Endodermal cell (in vitro differentiated cells): Measurements from ENCODE around the gene BLOC1S1. TPM values are rescaled to one million over a fixed set of nuclear protein-coding genes. Genes with fewer than 3 reads are reported as not detected.

Experiments used
- DNase-seq: peaks from one replicate; pipeline ENCODE4 v3.0.0-alpha.2; 2017
- H3K27ac ChIP-seq: 2 replicates; pipeline ENCODE4 v1.5.1; 2013; ENCODE audit warnings: mild to moderate bottlenecking, low read depth, low read length, moderate library complexity
- H3K27me3 ChIP-seq: 2 replicates; pipeline ENCODE4 v1.6.1; 2013; ENCODE audit warnings: mild to moderate bottlenecking, low read length, moderate library complexity; ENCODE audit not compliant: insufficient read depth, control insufficient read depth, poor library complexity, severe bottlenecking
- H3K36me3 ChIP-seq: 2 replicates; pipeline ENCODE4 v1.7.0; 2013; ENCODE audit warnings: mild to moderate bottlenecking, low read length, moderate library complexity; ENCODE audit not compliant: control insufficient read depth, insufficient read depth
- H3K4me1 ChIP-seq: one replicate; pipeline ENCODE4 v1.7.0; 2013; ENCODE audit warnings: low read length; ENCODE audit not compliant: control insufficient read depth, insufficient read depth
- H3K4me3 ChIP-seq: 2 replicates; pipeline ENCODE4 v1.5.1; 2013; ENCODE audit warnings: mild to moderate bottlenecking, low read length, moderate library complexity
- H3K9ac ChIP-seq: 2 replicates; pipeline ENCODE4 v1.6.1; 2013; ENCODE audit warnings: mild to moderate bottlenecking, low read length, moderate library complexity; ENCODE audit not compliant: poor library complexity, severe bottlenecking; ENCODE audit errors: extremely low read depth
- H3K9me3 ChIP-seq: 2 replicates; pipeline ENCODE4 v1.6.1; 2013; ENCODE audit warnings: mild to moderate bottlenecking, low read length, moderate library complexity; ENCODE audit not compliant: control insufficient read depth
- H3K27ac Mint-ChIP-seq: 2 replicates; pipeline ENCODE4 v1.8.0; 2020; ENCODE audit warnings: mixed read lengths
- H3K27me3 Mint-ChIP-seq: 2 replicates; pipeline ENCODE4 v1.8.0; 2021; ENCODE audit warnings: mild to moderate bottlenecking, mixed read lengths; ENCODE audit not compliant: insufficient read depth
- H3K36me3 Mint-ChIP-seq: 2 replicates; pipeline ENCODE4 v1.8.0; 2020; ENCODE audit warnings: low read depth, mixed read lengths
- H3K4me1 Mint-ChIP-seq: 2 replicates; pipeline ENCODE4 v1.8.0; 2020; ENCODE audit warnings: mixed read lengths
- H3K4me3 Mint-ChIP-seq: 2 replicates; pipeline ENCODE4 v1.8.0; 2020; ENCODE audit warnings: mild to moderate bottlenecking, moderate library complexity, mixed read lengths
- H3K9me3 Mint-ChIP-seq: 2 replicates; pipeline ENCODE4 v1.8.0; 2020; ENCODE audit warnings: mild to moderate bottlenecking, mixed read lengths
- WGBS, 2 experiments: methylation state at CpG; one replicate each; pipeline versions ENCODE4 v1.1.5 to v1.1.7; 2013; ENCODE audit warnings: missing lambda C conversion rate in 2 of 2, mixed read lengths in 1 of 2; ENCODE audit not compliant: insufficient coverage in 1 of 2, insufficient read length in 1 of 2; 5-methylcytosine and 5-hydroxymethylcytosine counted together
- total RNA-seq, 2 donors: library from RNA; stranded (reverse); fragmentation: NEBNext Ultra II Directional in 1 of 2; extraction: Animal tissue kit (Norgen Biotek cat#: 25700) in 1 of 2; gene quantifications; 2 replicates in 1 of 2; 3 replicates in 1 of 2; pipeline ENCODE4 v1.2.1, GENCODE V29; 2021
- TF ChIP-seq, protein P1 (sequence below): fragments of 200-600 bp; sonication (generic); conservative IDR thresholded peaks from 2 replicates; pipeline ENCODE4 v1.5.0; 2021; ENCODE audit warnings: antibody characterized with exemption, mild to moderate bottlenecking

The BLOC1S1 gene
- total RNA-seq, 2 donors from 2014 or later, result 95.1 to 102 TPM

DNA sequence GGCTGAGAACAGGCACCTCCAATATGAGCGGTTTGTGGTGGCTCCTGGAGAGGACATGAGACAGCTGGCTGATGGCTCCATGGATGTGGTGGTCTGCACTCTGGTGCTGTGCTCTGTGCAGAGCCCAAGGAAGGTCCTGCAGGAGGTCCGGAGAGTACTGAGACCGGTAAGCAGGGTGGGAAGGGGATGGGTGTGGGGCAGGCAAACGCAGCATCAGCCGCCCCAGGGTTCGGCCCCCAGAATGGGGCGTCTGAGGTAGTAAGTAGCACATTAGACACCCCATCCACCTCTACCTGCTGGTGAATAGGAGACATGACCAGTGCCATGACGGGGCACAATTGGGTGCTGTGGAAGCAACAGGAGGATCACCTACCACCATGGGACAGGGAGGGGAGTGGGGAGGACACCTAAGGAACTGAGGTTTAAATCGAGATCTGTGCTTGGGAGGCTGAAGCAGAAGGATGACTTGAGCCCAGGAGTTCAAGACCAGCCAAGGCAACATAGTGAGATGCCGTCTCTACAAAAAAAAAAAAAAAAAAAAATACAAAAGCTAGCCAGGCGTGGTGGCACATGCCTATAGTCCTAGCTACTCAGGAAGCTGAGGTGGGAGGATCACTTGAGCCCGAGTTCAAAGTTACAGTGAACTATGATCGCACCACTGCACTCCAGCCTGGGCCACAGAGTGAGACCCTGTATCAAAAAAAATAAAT lies 33.6 kb upstream of the BLOC1S1 start:
- H3K27ac ChIP-seq, result no peak overlapping the region
- H3K27me3 ChIP-seq, result no peaks in the 10 kb centered on the region
- peaks cover 17% of the 10 kb centered on the region for H3K4me1 Mint-ChIP-seq
- TF ChIP-seq, protein P1, sequence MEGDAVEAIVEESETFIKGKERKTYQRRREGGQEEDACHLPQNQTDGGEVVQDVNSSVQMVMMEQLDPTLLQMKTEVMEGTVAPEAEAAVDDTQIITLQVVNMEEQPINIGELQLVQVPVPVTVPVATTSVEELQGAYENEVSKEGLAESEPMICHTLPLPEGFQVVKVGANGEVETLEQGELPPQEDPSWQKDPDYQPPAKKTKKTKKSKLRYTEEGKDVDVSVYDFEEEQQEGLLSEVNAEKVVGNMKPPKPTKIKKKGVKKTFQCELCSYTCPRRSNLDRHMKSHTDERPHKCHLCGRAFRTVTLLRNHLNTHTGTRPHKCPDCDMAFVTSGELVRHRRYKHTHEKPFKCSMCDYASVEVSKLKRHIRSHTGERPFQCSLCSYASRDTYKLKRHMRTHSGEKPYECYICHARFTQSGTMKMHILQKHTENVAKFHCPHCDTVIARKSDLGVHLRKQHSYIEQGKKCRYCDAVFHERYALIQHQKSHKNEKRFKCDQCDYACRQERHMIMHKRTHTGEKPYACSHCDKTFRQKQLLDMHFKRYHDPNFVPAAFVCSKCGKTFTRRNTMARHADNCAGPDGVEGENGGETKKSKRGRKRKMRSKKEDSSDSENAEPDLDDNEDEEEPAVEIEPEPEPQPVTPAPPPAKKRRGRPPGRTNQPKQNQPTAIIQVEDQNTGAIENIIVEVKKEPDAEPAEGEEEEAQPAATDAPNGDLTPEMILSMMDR, result no peak
- H3K27ac Mint-ChIP-seq, result peak overlapping the region; percentile 95
- H3K4me3 Mint-ChIP-seq, result peak overlapping the region; percentile 69
- H3K27me3 Mint-ChIP-seq, result peaks cover 4% of the 10 kb centered on the region
- peaks cover 7% of the 10 kb centered on the region for H3K4me1 ChIP-seq
- no peaks in the 10 kb centered on the region for H3K9me3 Mint-ChIP-seq
- DNase-seq, result no peak
- no peaks in the 10 kb centered on the region for H3K9me3 ChIP-seq
- H3K4me3 ChIP-seq, result peak overlapping the region; percentile 70
- no peak overlapping the region for H3K9ac ChIP-seq
- H3K36me3 Mint-ChIP-seq, result peaks cover 25% of the 10 kb centered on the region
- WGBS, 2 experiments, result 95 to 96% methylated on average over 4 to 13 of the region's 13 CpGs
- no peaks in the 10 kb centered on the region for H3K36me3 ChIP-seq

DNA sequence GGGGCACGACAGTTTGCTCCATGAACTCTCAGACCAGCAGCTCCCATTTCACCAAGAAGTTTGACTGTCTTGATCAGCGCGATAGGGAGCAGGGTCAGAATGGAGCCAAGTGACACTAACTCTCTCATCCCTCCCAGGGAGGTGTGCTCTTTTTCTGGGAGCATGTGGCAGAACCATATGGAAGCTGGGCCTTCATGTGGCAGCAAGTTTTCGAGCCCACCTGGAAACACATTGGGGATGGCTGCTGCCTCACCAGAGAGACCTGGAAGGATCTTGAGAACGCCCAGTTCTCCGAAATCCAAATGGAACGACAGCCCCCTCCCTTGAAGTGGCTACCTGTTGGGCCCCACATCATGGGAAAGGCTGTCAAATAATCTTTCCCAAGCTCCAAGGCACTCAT lies 32.2 kb upstream of the BLOC1S1 start:
- peaks cover 17% of the 10 kb centered on the region for H3K4me1 Mint-ChIP-seq
- Histone ChIP-seq H3K9me3 (no peaks in the 10 kb centered on the region), H3K36me3 (no peaks in the 10 kb centered on the region), H3K4me3 (no peak overlapping the region), H3K4me1 (peaks cover 7% of the 10 kb centered on the region), H3K27me3 (no peaks in the 10 kb centered on the region), H3K27ac (no peak overlapping the region), H3K9ac (no peak overlapping the region)
- H3K4me3 Mint-ChIP-seq, result no peak overlapping the region
- 87 to 92% methylated on average over 2 to 7 of the region's 7 CpGs for WGBS, 2 experiments
- no peak for DNase-seq
- H3K27ac Mint-ChIP-seq, result no peak overlapping the region
- H3K27me3 Mint-ChIP-seq, result peaks cover 4% of the 10 kb centered on the region
- TF ChIP-seq, protein P1, result no peak
- H3K36me3 Mint-ChIP-seq, result peaks cover 36% of the 10 kb centered on the region
- H3K9me3 Mint-ChIP-seq, result no peaks in the 10 kb centered on the region

DNA sequence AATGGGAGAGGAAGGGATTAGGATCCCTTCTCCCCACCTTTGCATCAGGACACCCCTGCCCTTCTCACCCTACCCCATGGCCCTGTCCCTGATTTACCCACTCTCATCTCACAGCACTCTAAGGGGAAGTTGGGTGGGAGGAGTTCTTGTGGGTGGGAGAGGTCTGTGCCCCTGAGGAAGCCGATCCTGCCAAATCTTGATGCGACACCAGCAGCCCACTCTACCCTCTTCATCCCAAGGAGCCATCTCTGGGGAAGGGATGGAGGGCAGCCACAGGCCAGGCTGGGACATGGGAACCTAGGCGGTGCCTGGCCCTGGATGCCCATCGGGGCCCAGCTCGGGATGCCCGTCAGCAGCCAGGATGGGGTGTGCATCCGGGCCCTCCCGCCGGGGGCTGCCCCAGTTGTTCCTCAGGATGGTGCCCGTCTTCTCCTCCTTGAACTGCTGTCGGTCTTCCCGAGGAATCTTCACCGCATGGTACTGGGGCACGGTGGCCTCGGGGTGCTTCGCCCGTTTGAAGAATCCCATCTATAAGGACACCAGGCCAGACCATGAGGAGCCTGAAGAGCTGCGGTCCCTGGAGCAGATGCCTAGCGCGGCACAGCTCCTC lies 31.0 kb upstream of the BLOC1S1 start:
- TF ChIP-seq, protein P1, result no peak
- no peak overlapping the region for H3K27ac Mint-ChIP-seq

More for the DNA sequence above, 31.0 kb upstream of the BLOC1S1 start:
- Mint-ChIP-seq H3K27me3 (peaks cover under 1% of the 10 kb centered on the region), H3K4me3 (no peak overlapping the region), H3K9me3 (no peaks in the 10 kb centered on the region), H3K4me1 (peaks cover 17% of the 10 kb centered on the region), H3K36me3 (peaks cover 39% of the 10 kb centered on the region)
- Histone ChIP-seq H3K9me3 (no peaks in the 10 kb centered on the region), H3K4me3 (no peak overlapping the region), H3K9ac (no peak overlapping the region), H3K36me3 (no peaks in the 10 kb centered on the region), H3K27ac (no peak overlapping the region), H3K27me3 (no peaks in the 10 kb centered on the region), H3K4me1 (peaks cover 7% of the 10 kb centered on the region)
- no peak for DNase-seq
- 93 to 100% methylated on average over 7 to 20 of the region's 20 CpGs for WGBS, 2 experiments
